Stimulated activated CD8-positive, alpha-beta memory T cell treated with anti-CD3 and anti-CD28 coated beads, Interleukin-15, amount 100 ng/mL, for 24 hours (primary cell): ENCODE data around the gene KRT82.
"Not testable (repeated sequence)": the region's sequence is repeated elsewhere in the genome, so short reads cannot be mapped to it uniquely, and the experiment has no call there.

Experiments
- DNase-seq: peaks from one replicate; pipeline ENCODE4 v3.0.0-alpha.2; 2020; ENCODE audit warnings: low read depth

The KRT82 gene

GRCh38 chr12:52359621-52360061 is 46.5 kb downstream of the KRT82 start:
- DNase-seq = no peak

DNA sequence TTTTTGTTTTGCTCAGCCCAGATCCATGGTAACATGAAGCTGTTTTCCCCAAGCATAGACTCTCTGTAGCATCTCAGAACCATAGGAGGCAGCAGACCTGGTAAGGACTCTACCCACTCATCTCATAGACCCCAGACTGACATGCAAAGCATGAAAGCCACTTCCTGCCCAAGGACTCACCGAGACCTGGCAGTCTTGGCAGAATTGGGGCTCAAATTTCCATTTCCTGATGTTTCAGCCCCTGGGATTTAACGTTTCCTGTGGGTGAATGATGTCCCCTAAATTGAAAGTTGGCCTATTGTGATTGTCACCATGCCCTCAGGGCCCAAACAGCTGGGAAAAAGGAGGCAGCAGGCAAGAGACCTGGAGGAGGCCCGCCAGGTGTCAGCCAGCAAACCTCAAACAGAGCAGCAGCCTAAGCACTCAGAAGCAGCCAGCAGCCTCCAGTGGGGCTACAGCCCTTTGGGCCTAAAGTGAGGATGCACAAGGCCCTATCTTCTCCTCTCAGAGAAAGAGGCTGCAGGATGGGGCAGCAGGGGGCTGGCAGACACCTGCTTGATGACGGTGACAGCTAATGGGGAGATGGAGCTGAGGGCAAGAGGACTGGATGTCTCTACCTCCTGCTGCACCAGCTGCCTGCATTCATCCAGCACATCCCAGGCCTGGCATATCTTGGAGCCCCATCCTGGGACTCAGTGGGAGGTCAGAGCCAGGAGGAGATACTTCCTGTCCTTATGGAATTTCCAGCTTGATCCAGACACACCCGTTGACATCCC is 47.4 kb downstream of the KRT82 start:
- DNase-seq = no peak

DNA sequence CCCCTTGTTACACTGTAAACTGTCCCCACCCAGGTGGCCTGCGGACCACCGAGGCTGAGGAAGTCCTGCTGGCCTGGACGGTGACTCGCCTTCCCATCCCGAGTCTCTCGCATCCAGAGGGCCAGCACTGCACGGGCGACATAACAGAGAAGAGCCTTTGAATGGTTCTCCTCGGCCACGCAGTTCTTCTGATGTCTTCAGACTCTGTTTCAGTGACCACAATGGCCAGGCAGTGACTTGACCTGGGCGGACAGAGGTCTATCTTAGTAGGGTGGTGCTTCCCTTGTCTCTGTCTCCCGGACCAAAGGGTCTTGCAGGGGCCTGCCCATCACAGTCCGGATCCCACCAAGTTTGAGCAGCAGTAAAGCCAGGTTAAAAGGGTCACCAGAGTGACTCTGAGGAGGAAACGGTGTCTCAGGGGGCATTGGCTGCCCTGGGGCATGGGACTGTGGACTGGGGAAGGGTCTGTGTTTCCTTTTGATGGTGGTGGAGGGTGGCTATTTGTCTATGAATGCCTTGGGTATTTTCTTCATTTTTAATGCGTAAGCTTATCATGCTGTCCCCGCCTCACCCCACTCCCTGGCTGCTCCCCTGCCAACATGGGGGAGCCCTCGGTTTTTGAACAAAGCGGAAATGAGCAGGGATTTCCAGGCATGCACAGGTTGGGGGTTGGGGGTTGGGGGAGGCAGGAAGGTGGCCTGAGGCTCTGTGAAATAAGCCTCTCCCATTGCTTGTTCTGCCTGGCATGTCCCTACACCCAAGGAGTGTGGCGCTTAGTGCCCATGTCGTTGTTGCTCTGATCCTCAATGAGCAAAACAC is 49.2 kb downstream of the KRT82 start:
- DNase-seq = no peak

- no peak for DNase-seq
Measured at GRCh38 chr12:52356031-52356761, 49.9 kb downstream of the KRT82 start.

DNA sequence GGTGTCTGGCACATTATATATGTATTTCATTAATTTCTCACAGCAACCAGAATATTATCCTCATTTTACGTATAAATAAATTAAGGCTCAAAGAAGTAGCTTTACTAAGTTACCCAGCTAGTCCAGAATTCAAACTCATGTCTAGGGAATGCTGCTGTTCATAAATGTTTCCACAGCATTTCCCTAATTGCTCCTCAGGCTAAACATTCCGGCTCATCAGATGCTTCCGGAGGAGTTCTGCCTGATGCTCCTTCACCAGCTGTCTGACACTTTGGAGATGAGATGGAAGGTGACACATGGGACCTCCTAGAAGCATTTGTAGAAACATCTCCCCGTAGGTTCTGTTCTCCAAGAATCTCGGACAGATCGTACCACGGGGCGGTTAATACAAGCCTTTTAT is 51.0 kb downstream of the KRT82 start:
- DNase-seq = no peak

DNA sequence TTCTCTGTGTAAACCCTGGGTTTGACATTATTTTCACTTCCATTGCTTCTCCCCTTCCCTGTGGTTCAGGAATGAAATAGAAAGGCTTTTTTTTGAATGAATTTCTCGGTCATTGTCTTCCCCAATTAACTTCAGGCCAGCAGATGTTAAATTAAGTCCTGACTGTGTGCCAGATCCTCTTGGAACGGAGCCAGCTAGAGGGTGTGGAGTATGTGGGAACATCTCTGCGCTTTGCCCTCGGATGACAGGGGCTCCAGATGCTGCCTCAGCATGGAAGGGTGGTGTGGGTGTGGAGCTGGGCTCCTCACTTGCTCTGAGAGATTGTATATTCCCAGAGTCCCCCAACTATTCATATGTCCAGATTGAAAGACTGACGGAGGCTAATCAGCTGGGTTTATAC is 51.9 kb downstream of the KRT82 start:
- DNase-seq = no peak

DNA sequence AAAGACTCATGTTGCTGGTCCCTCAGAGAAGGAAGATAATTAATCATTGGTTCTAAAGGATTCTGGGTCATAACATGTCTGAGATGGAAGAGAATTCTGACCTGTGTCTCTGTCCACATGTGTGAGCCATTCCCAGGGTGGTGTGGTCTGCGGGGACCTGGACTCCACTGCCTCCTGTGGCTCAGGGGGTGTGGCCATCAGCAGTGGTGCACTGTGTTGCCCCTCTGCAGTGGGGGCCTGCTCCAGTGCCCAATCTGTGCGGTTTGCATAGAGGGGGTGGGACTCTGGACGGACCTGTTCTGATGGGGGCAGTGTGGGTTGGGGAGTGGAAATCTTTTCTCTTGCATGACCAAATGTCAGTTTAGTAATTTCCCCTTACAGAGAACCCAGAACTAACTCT is 52.4 kb downstream of the KRT82 start:
- DNase-seq = no peak

DNA sequence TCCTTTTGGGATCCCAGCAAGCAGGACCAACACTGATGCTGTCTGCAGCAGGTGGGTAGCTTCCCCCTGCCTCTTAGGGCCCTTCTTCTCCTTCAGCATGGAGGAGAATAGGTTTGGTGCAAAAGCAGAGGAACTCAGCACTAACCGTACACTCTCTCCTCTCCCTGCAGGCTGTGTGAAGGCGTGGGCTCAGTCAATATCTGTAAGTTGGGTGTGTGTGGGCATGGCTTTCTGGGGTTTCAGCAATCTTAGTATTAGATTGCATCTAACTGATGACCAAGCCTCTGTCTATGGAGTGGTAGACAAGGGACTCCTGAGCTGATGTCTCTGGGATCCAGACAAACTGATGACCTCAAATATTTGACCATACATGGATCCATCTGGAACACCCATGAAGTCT is 53.2 kb downstream of the KRT82 start:
- DNase-seq = no peak

- DNase-seq = no peak
Measured at GRCh38 chr12:52351196-52352059, 54.7 kb downstream of the KRT82 start.

DNA sequence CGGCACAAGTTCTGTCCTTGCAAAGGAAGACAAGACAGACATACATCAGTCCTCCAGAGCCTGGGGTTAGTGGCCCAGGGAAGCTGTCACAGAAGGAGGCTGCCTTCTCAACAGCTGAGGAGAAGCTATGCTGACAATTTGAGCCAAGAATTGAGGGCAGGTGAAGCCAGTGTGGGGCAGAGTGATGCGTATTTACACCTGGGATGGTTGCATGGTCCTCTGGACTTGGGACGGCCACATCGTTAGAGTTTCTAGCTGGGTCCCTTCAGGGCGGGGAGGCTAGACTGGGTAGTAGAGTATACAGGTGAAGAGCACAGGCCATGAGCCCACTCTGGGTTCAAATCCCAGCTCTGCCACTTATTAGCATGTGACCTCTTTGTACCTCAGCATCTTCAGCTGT is 55.3 kb downstream of the KRT82 start:
- DNase-seq = no peak

DNA sequence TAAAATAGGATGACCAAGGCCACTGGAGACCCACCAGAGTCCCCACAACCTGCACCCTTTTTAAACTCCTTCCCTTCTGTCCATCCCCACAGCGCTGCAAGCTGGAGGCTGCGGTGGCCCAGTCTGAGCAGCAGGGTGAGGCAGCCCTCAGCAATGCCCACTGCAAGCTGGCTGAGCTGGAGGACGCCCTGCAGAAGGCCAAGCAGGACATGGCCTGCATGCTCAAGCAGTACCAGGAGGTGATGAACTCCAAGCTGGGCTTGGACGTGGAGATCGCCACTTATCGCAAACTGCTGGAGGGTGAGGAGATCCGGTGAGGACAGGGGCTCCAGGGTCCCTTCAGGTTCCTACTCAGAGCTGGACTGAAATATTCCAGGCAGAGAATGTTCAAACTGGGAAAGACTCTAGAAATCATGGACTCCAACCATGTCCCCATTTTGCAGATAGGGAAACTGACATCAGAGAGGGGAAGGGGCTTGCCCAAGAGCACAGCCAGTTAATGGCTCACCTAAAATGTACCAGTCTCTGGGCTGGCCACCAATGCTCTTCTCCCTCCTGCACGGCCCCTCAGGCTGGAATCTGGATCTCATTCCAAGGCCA is 56.0 kb downstream of the KRT82 start:
- no peak for DNase-seq

DNA sequence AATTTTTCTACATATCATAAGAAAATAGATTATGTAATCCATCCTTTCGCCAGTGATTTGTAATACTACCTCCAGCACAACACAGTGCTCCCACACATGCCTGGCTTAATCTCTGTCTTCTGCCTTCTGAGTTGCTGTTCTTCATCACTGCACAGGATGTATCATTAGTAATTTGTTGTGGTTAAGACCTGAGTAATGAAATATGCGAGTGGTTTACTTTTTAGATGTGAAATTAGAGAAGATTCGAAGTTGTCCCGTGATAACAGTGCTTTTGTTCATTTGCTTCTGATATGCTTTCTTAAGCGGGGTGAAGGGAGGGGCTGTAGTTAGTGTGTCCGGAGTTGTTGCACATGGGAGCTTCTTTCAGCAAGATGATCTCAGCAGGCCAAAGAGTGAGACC is 56.9 kb downstream of the KRT82 start:
- no peak for DNase-seq

- DNase-seq = no peak
Measured at GRCh38 chr12:52347551-52348510, 58.3 kb downstream of the KRT82 start.

DNA sequence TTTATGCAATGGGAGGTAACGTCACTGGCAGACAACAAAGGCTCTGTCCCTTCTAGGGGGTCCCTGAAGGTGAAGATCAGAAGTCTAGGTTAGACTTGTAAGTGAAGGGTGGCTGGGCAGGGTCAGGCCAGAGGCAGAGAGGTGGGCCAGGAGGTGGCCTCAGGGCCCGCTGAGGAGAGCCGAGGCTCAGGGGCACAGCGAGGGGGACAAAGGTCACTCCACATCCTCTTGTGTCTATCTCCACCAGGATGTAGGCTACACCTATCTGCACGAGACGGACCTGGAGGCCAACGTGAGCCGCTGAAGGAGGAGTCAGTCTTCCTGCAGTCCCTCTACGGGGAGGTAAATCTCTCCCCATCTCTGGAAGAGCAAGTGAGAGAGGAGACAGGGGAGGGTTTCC is 59.1 kb downstream of the KRT82 start:
- DNase-seq = no peak

DNA sequence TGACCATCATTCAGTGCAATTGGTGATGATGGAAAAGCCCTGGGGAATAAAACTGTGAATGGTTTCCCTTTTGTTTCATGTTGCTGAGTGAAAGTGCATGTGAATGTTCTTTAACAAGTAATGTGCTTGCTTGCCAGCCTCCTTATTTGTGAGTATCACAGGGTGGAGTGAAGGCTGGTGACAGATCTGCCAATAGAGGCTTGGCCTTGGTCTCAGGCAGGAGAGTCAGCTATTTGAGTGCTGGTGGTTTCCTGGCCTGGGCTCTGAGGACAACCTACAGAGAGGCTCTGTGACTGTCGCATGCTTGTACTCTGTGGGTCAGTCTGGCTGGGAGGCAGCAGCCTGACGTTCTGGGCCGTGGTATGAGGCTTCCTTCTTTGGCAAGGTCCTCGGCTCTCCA is 59.5 kb downstream of the KRT82 start:
- no peak for DNase-seq

DNA sequence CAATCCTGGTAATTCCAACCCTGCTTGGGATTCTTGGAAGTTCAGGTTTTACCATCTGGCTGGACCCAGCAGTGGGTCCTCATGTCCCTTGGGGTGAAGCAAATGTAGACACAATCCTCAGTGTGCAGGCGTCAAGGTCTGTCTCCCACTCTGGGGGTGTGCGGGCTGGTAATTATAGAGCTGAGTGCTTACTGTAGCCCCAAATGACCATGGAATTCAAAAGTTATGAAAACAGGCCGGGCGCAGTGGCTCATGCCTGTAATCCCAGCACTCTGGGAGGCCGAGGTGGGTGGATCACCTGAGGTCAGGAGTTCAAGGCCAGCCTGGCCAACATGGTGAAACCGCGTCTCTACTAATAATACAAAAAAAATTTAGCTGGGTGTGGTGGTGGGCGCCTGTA is 61.1 kb downstream of the KRT82 start:
- DNase-seq = not testable (repeated sequence)

DNA sequence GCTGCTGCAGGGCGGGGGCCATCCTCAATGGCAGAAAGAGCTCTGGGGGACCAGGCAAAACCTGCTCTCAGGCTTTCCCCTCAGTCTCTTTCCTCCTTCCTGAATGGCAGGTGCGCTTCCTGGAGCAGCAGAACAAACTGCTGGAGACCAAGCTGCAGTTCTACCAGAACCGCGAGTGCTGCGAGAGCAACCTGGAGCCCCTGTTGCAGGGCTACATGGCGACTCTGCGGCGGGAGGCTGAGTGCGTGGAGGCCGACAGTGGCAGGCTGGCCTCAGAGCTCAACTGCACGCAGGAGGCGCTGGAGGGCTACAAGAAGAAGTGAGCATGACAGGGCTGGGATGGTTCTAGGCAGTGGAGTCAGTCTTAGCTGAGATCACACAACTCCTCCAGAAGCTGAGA is 62.0 kb downstream of the KRT82 start:
- no peak for DNase-seq
